ENCODE measurements around the gene PKD2. TPM values are rescaled to one million over a fixed set of nuclear protein-coding genes. Genes with fewer than 3 reads are reported as not detected.

PKD2 gene
- polyA plus RNA-seq, 3 donors: 1.2 to 9.7 (median 2.4) TPM

DNA sequence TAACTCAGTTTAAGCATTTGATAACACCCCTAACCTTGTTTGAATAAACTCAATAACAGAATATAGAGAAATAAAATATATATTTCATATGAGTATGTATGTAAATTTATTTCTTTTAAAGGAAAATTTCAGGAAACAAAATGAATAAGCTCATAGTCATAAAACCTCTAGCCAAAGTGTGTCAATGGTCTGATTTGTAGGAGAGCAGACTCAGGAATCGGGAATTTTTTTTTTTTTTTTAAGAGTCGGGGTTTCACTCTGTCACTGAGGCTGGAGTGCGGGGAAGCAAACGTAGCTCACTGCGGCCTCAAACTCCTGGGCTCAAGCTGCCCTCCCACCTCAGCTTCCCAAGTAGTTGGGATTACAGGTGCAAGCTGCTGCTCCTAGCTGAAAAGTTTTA lies 2.4 kb downstream of the PKD2 start:
- Histone ChIP-seq H3K27me3 (ENCODE audit: control insufficient read depth in 2 of 2, insufficient read depth in 2 of 2, low read length in 2 of 2) (peaks cover 0 to 8% of the 10 kb centered on the region in 2 donors), H3K4me1 (ENCODE audit: control insufficient read depth in 1 of 2, insufficient read depth in 2 of 2, low read length in 2 of 2) (peaks cover 41 to 49% of the 10 kb centered on the region in 2 donors), H3K9me3 (replicated peaks in 1 of 2; ENCODE audit: control insufficient read depth in 1 of 2, insufficient read depth in 1 of 2, low read length in 2 of 2) (no peaks in the 10 kb centered on the region), H3K79me2 (ENCODE audit: insufficient read depth, low read length) (peaks cover 68% of the 10 kb centered on the region), H4K20me1 (ENCODE audit: insufficient read depth, low read length) (peaks cover 12% of the 10 kb centered on the region), H3K9ac (ENCODE audit: insufficient read depth, low read length, poor library complexity, severe bottlenecking) (no peak overlapping the region), H3K4me3 (replicated peaks in 1 of 3; ENCODE audit: low read depth in 2 of 3, low read length in 3 of 3) (no peak overlapping the region), H3K36me3 (replicated peaks in 1 of 2; ENCODE audit: control insufficient read depth in 1 of 2, insufficient read depth in 2 of 2, low read length in 2 of 2) (no peaks in the 10 kb centered on the region), H3K4me2 (replicated peaks; ENCODE audit: extremely low read depth, low read length, poor library complexity, severe bottlenecking) (no peak overlapping the region), H2AFZ (ENCODE audit: insufficient read depth, low read depth, low read length, poor library complexity, severe bottlenecking) (no peak overlapping the region), H3K27ac (ENCODE audit: low read depth in 1 of 2, low read length in 2 of 2) (no peak overlapping the region)
- no peak overlapping the region for H3K4me3 Mint-ChIP-seq
- peaks cover 0 to 3% (median 0%) of the 10 kb centered on the region in 7 donors for H3K9me3 Mint-ChIP-seq
- intact Hi-C loops (cut with micrococcal nuclease): no loop called here
- peaks cover 9 to 12% (median 10%) of the 10 kb centered on the region in 3 donors for H3K27me3 Mint-ChIP-seq (ENCODE audit: low read depth in 3 of 3)
- H3K27ac Mint-ChIP-seq: no peak overlapping the region
- peaks cover 57% of the 10 kb centered on the region for H3K4me1 Mint-ChIP-seq
- WGBS (ENCODE audit: insufficient coverage): no CpG with 5 or more reads among the region's 5 CpGs
- DNase-seq: no peak
- H3K36me3 Mint-ChIP-seq: peaks cover 0 to 1% of the 10 kb centered on the region in 2 donors
- TF ChIP-seq, protein P1, sequence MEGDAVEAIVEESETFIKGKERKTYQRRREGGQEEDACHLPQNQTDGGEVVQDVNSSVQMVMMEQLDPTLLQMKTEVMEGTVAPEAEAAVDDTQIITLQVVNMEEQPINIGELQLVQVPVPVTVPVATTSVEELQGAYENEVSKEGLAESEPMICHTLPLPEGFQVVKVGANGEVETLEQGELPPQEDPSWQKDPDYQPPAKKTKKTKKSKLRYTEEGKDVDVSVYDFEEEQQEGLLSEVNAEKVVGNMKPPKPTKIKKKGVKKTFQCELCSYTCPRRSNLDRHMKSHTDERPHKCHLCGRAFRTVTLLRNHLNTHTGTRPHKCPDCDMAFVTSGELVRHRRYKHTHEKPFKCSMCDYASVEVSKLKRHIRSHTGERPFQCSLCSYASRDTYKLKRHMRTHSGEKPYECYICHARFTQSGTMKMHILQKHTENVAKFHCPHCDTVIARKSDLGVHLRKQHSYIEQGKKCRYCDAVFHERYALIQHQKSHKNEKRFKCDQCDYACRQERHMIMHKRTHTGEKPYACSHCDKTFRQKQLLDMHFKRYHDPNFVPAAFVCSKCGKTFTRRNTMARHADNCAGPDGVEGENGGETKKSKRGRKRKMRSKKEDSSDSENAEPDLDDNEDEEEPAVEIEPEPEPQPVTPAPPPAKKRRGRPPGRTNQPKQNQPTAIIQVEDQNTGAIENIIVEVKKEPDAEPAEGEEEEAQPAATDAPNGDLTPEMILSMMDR (IDR thresholded peaks at IDR 0.05): no peak

DNA sequence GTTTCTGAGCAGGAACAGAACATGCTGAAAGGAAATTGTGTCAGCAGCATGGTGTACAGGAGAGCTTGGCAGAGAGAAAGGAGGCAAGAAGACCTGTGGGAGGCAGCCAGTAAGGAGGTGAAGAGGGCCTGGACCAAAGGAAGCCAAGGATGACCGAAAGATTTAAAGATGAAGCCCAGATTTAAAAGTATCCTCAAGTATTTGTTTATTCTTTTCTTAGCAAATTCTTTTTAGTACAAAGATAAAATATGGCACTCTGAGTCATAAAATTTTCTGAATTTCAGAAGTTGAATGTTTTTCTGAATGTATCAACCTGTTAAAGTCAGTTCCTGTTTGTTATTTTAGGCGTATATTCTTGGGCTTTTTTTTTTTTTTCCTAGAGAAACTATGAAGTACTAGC lies 3.5 kb downstream of the PKD2 start:
- H3K9me3 ChIP-seq (replicated peaks in 1 of 2; ENCODE audit: control insufficient read depth in 1 of 2, insufficient read depth in 1 of 2, low read length in 2 of 2): no peaks in the 10 kb centered on the region
- no peak overlapping the region for H3K9ac ChIP-seq (ENCODE audit: insufficient read depth, low read length, poor library complexity, severe bottlenecking)
- H3K27ac Mint-ChIP-seq: no peak overlapping the region
- H2AFZ ChIP-seq (ENCODE audit: insufficient read depth, low read depth, low read length, poor library complexity, severe bottlenecking): no peak overlapping the region
- H3K36me3 ChIP-seq (replicated peaks in 1 of 2; ENCODE audit: control insufficient read depth in 1 of 2, insufficient read depth in 2 of 2, low read length in 2 of 2): no peaks in the 10 kb centered on the region
- H3K4me3 Mint-ChIP-seq: no peak overlapping the region
- H3K27me3 ChIP-seq (ENCODE audit: control insufficient read depth in 2 of 2, insufficient read depth in 2 of 2, low read length in 2 of 2): peaks cover 0 to 8% of the 10 kb centered on the region in 2 donors
- DNase-seq: no peak
- H3K27ac ChIP-seq (ENCODE audit: low read depth in 1 of 2, low read length in 2 of 2): no peak overlapping the region
- H3K4me2 ChIP-seq (replicated peaks; ENCODE audit: extremely low read depth, low read length, poor library complexity, severe bottlenecking): no peak overlapping the region
- H3K4me1 Mint-ChIP-seq: peaks cover 57% of the 10 kb centered on the region
- peaks cover 0 to 3% (median 0%) of the 10 kb centered on the region in 7 donors for H3K9me3 Mint-ChIP-seq
- H3K4me1 ChIP-seq (ENCODE audit: control insufficient read depth in 1 of 2, insufficient read depth in 2 of 2, low read length in 2 of 2): peaks cover 41 to 49% of the 10 kb centered on the region in 2 donors
- peaks cover 12% of the 10 kb centered on the region for H4K20me1 ChIP-seq (ENCODE audit: insufficient read depth, low read length)
- peaks cover 77% of the 10 kb centered on the region for H3K79me2 ChIP-seq (ENCODE audit: insufficient read depth, low read length)
- intact Hi-C loops (cut with micrococcal nuclease): no loop called here
- H3K27me3 Mint-ChIP-seq (ENCODE audit: low read depth in 3 of 3): peaks cover 9 to 12% (median 10%) of the 10 kb centered on the region in 3 donors
- peaks cover 0 to 1% of the 10 kb centered on the region in 2 donors for H3K36me3 Mint-ChIP-seq
- no peak overlapping the region for H3K4me3 ChIP-seq (replicated peaks in 1 of 3; ENCODE audit: low read depth in 2 of 3, low read length in 3 of 3)
- WGBS (ENCODE audit: insufficient coverage): no CpG with 5 or more reads among the region's 2 CpGs
- TF ChIP-seq, protein P1 (IDR thresholded peaks at IDR 0.05): no peak

All from CD14-positive monocyte (primary cell).